OCI-M1 (cell line): ENCODE measurements around the gene SLC7A14.
A peak's percentile ranks its signal among the peaks of the same experiment; 100 is the strongest.

Source experiments
- DNase-seq: peaks from one replicate; lab custom pipeline; 2025; lab: John Stamatoyannopoulos, UW

SLC7A14 gene

DNA sequence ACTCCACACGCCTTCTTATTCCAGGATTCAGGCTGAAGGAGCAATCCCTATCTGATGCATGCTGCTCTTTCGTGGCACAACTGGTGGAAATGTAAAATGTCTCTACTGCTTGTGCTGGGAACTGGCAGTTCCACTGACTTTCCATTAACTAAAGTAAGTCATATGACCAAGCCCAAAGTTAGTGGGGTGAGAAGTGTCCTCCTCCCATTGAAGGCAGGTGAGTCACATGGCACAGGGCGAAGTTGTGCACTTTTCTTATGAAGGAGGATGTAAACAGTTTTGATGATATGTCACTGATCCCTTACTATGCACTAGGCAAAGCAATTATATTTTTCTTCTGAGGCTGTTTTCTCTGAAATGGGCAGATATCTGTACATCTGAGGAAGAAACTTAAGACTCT, 51.6 kb downstream of the SLC7A14 start:
- DNase-seq = no peak

DNA sequence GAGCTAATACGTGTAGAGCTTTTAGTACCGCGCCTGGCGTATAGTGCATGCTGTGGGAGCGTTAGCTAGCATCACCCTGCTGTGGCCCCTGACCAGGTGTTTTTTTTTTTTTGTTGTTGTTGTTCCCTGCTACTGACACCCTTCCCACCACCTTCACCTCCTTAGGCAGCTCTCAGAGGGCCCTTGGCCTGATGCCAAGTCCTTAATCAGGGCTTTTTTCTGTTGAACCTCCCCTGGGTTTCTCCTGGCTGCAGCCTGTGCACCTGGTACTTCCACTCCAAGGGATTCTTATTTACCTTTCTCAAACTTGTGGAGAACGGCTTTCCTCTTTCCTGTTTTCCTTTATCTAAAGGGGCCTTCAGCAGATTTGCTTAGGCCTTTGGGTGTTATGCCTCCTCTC, 53.3 kb downstream of the SLC7A14 start:
- no peak for DNase-seq

DNA sequence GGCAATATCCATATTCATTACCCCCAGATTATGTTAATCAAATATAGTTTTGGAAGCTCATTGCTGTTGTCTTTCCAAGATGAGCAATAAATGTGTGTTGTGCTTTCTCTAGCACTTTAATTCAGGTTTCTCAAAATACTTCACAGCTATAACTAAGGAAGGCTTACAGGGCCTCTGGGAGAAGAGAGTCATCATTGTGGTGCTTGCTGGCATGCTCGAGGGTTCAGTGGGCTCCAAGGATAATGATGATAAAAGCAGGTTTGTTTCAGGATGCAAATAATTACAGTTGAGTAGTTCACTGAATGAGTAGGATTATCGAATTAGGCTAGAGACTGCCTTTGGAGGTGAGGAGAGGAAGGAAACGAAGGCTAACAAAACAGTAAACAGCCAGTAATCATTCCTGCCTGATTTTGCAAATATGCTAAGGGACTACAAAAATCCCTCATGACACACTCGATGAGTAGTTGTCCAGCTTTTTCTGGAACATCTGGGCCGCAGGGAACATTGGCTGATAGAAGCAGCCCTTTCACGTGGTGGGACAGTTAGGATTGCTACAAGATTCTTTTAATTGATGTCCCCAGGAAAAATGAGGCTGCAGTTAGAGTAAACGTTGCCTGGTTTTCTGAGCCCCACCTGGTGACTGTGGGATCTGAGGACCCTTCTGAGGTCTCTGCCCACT, 54.1 kb downstream of the SLC7A14 start:
- no peak for DNase-seq

DNA sequence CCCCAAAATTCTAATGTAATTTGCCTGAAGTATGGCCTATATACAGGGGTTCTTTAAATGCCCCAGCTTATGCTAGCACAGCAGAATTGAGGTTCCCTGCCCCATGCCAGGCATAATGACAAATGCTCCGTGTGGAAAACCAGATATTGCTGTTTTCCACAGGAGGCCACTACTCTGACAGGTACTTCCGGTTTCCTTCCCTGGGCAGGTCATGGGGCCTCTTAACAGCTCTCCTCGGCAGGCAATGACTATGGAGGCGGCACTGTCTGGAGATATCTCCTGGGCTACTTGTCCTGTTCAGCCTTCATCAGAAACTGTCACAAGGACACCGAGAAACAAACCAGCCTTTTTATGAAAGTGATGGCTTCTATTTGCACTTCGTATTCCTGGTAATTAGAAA, 54.8 kb downstream of the SLC7A14 start:
- no peak for DNase-seq

DNA sequence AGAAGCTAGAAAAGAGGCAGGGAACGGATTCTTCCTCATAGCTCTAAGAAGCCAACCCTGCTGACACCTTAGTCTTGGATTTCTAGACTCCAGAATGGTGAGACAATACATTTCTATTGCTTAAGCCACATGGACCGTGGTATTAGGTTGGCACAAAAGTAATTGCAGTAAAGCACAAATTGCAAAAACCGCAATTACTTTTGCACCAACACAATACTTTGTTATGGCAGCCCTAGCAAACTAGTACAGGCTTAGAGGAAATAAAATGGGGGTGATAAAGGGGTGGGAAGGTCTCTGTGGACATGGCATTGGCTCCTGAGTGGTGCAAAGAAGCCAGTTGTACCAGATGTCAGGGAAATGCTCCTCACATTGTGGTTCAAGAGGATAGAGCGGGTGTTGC, 56.0 kb downstream of the SLC7A14 start:
- no peak for DNase-seq

DNA sequence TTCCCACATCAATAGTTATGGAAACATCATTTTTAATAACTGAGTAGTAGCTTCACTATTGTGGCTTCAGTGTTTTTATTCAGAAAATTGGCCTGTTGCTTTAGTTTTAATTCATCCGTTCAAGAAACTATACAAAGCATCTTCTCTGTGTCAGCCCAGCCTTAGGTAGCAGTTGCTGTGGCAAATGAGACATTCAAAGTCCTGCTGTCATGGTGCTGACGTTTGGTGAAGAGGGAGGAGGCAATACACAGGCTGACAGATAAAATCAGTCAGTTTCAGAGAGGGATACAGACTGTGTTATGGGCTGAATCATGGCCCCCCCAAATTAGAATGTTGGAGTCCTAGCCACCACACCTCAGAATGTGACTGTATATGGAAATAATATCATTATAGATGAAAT, 56.5 kb downstream of the SLC7A14 start:
- no peak for DNase-seq

DNA sequence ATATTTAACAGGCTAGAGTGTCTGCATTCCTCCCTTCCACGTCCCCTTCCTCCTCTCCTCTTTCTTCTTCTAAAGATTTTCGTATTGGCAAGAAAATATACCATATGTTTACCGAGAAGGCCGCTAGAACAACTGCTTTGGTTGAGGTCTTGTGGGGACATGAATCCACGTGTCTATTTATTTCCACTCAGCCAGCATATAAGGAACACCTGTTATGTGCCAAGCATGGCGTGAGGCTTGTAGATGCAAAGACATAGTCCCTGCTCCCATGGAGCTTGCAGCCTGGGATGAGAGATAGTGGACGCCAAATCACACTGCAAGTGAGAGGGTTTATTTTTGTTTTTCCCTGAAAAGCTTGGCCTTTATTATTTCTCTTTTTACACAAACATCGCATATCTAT, 57.1 kb downstream of the SLC7A14 start:
- no peak for DNase-seq

DNA sequence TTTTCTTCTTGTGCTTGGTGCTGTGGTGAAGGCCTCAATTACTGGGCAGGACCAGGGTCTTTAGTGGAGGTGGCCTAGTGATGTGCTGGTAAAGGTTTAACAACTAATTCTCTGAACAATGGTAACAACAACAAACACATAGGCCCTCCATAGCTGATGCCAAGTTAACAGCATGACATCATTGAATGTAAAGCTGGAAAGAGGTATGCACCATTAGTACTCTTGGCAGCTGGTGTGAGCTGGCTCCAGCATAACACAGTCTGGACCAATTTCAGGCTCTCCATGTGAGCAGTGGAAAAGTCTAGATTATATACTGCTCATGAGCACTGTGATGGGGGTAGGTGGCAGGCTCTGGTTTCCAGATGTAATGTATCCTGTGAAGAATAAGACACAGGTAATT, 61.8 kb downstream of the SLC7A14 start:
- no peak for DNase-seq

DNA sequence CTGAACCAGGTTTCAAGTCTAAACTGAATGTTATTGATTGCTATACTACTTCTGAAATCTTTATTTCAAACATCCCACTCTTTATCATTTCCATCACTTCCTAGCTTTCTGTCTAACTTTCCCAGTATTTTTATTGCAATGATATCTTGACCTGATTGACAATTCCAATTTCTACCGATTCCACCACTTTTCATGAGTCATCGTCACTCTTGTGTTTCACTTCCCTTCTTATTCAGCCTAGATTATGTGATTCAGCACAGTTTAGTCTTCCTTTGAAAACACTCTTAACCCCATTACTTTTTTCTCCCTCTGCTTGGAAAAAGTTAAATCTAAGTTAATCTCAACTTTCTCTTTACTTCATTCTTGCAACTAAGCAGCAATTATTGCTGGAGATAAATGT, 62.6 kb downstream of the SLC7A14 start:
- DNase-seq = peak; percentile 28

DNA sequence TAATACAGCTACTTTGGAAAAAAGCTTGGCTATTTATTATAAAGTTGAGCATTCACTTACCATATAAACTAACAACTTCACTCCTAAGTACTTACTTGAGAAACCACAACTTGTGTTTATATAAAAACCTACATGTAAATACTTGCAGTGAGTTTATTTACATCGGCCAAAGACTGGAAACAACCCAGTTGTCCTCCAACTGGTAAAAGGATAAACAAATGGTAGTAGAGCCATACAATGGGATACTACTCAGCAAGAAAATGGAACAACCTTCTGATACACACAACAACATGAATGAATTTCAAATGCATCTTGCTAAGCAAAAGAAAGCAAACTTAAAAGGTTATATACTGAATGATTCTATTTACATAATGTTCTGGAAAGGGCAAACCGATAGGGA, 63.7 kb downstream of the SLC7A14 start:
- no peak for DNase-seq

DNA sequence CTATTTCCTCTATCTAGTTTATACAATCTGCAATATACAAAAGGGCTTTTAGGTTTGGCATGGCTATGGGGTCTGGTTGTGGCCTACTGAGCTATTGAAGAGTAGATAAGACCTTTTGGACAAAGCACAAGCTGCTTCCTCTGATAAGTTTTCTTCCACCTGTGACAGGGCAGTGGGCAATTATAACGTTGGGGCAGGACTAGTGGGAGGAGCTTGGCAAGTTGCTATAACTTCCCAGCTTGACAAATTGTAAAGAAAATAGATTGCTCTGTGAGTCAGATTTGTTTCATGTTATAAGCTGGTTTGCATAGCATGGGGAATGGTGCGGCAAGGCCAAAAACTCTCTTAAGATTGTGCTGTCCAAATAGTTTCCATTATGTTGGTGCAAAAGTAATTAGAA, 64.9 kb downstream of the SLC7A14 start:
- peak; percentile 65 for DNase-seq

DNA sequence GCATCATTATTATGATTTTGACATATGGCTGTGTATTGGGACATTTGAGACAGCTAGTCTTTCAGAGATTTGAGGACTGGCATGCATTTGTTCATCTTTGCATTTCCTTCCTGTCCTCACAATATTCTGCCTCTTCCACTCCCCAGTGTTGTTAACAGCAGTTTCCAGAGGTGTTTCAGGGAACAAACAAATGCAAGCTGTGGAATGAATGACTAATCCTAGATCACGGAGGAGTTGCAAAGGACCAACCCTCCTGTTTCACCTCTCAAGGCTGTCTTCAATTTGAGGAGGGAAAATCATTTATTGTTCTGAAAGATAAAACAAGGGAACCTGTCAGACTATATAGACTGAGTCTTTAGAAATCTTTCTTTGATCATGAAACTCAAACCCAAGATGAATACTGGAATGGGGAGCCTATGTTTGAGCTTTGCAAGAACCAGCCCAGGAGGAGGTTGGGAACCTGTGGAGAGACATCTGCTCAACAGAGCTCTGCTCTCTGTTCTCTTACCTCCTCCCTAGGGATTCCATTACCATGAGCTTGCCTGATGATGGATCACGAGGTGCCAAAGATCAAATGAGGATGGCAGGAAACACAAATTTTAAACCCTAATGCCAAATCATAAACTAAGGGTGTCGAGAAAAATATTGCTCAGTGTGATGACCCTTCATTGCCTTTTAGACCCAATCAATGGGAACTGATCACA, 68.5 kb downstream of the SLC7A14 start:
- DNase-seq = no peak

DNA sequence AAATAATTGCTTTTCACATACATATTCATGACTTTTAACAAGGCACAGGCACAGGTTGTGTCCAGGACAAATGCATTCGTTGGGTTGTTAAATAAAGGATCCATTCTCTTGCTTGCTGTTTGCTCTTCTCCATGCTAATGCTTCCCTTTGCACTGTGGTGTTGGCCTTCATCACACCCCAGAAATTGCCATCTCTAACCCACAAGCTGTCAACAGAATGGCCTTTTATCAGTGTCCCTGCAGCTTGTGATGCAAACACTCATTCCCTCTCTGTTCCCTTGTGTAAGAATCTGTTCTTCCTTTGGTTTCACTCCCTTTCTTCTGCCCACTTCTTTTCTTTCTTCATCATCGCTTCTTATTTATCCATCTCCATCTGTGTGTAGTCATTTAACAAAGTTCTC, 72.2 kb downstream of the SLC7A14 start:
- no peak for DNase-seq

DNA sequence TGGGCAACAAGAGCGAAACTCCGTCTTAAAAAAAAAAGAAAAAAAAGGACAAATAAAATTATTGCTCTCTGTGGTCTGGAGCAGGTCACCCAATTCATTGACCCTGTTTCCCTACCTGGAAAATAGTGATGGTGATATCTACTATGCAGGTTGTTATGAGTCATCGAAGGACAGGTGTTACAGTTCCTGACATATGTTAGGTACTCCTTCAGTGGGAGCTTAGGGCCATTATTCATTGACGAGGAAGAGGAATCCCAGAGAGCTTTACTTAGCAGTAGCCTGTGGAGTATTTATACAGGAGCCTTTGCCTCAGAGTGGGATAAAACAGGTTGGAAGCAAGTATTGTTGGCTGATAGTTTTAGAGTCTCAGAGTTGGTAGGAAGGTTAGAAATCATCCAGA, 74.5 kb downstream of the SLC7A14 start:
- DNase-seq = no peak

DNA sequence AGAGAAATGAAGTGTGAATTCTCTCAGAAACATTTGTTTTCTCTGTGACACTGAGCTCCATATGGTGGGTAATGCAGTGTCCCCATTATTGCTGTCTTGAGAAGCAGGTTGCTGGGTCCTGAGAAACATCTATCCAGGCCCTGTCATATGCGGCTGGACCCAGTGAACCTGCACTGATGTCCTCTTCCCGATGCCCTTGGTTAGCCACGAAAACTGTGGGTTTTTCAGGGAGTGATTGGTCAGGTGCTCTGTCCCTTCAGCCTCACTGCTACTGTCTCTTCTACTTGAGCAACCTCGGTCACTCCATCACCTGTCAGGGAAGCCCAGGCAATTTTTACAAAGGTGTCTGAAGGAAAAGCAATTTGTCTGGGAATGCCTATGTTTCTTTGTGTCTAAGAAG, 77.0 kb downstream of the SLC7A14 start:
- no peak for DNase-seq

DNA sequence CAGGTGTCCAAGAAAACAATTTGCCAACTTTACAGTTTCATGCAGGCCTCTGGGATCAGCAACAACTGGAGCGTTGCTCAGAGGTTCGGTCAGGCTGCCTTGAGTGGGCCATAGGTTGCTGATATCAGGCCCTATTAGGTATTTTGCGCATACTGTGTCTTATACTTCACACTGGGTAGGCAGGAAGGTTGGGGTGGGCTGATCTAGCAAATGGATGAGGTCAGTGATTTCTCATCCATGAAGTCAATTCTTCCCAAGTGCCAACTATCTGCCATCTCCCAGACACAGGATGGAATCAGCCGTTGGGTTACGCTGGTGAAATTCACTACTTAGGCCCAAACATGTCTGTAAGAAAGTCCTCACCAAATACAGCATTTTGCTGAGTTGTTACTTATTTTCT, 77.6 kb downstream of the SLC7A14 start:
- DNase-seq = no peak

DNA sequence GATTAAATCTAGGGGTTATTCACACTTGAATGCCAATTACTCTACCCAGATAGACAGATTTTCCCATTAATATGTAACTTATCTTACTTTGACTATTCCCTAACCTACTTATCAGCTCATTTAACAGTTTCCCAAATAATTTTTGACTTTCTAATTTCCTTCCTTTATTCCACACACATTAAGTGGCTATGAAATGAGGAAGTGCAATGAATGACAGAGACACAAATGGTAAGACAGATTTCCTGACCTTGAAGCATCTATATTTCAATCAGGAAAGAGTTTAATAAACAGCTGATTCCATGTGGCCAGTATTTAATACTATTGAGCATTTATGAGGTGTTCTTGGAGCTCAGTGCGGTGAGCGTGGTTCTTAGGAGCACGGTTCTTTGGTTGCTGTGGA, 78.8 kb downstream of the SLC7A14 start:
- no peak for DNase-seq

DNA sequence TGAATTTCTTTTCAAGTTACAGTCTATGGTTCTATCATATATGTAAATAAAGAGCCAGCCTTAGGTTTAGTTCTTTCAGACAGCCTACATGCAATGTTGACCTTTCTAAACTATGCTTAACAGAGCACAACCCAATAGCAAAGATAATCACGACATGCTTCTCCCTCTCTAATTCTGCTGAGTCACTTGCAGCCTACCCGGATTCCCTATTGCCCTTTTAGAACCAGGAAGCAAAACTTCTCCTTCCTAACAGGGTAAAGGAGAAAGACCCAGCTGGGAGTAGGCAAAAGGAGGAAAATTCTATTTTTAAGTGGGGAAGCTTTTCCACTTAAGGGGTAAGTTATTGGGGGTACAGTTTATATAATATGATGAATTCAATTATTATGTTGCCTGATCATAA, 79.3 kb downstream of the SLC7A14 start:
- DNase-seq = peak; percentile 27

DNA sequence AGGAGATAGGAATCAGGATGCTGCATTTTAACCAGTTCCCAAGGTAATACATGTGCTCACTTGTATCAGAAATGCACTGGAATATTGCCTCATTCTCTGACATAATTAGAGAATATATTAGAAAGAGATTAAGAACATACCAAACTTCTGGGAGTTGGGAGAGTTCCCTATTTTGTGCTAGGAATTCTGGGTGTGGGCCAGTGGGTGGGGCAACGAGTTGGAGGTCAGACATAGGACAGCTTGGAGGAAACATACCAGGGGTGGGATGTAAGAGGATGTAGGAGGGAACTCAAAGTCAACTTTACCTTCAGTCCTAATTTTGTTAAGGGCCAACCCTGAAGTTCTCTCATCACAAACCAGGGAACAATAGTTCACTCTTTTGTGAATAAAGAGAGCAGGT, 83.6 kb downstream of the SLC7A14 start:
- DNase-seq = no peak

DNA sequence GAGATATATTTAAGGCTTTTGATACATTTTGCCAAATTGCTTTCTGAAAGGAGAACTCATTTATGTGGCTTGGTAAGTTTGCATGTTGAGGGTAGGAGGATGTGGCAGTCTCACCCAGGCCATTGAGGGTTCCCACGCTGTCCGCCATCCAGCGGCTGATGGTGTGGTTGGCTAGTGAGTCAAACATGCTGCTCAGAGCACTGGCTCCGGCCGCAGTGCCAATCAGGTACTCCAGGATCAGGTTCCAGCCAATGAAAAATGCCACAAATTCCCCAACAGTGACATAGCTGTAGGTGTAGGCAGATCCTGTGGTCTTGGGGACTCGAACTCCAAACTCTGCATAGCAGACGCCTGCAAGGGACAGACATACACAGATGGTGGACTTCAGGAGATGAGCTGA, 84.9 kb downstream of the SLC7A14 start:
- DNase-seq = no peak

DNA sequence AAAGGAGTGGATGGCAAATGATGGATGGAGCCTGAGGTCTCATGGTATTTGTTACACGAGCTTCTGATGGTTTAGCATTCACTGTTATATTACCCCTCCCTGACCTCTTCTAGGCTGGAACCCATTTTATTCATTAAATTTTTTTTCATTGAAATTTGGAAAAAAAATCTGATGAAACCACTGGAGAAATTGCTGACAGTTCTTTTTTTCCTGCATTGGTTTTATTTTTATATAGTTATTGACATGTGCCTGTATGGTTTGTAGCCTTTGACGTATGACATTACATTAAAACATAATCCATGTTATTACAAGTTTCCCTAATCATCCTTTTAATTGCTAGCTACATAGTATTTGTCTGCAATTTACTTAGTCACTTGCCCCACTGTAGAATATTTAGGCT, 85.4 kb downstream of the SLC7A14 start:
- DNase-seq = no peak

DNA sequence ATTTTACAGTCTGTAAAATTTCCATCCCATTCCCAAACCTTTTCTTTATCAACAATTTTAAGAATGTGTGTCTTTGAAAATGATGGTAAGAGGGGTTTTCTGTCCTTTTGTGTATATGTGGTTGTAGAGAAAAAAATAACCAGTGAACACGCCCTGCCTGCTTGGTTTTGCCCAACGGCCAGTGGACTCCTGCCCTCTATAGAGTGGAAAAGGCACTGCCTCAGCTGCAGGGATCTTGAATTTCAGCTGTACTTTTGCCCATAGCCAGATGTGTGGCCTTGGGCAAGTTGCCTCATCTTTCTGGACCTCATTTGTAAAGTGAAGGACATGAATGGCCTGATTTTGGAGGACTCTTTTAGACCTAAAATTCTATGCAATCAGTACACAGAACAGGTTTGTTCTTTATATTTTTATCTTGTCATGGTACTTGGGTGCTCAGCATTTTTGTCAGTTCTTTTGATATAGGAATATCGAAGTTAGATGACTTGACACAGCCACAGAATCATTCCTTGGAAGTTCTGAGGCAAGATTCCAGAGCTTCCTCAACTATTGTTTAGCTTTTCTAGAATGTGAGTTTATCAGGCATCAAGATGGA, 86.2 kb downstream of the SLC7A14 start:
- peak; percentile 59 for DNase-seq

DNA sequence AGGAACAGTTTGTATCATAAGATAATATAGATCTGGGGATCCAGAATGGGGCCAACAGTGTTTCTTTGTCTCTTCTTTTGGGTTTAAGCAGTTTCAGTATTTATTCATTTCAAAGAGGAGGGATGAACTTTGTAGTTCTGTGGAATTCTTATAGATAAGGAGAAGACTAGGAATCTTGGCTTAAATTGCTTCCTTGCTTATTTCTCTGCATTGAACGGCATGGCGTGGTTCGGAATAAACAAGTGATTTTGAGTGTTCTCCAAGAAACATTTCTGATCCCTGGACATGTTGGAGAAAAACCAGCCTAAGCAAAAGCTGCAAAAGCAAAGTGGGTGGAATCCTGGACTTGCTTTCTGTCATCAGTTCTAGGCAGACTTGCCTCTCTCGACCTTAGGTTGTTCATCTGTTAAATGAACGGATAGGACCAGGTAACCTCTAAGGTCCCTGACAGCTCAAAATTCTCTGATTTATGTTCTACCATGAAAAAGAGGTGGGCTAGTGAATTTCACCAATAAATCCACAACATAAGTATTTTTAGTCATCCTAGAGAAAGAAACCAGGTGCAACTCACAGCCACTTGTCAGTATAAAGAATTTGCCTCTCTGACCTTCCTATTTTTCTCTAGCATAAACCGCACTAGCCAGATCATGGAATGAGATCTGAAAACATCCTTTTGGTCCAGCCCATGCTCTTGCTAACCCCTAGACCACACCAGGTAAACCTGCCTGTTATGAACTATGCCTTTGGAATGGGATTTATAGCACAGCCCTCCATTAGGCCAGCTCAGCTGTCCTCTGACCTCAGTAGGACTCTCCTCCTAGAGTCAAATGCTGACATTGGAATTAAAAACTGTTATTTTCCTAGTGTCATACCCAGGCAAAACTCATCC, 88.4 kb downstream of the SLC7A14 start:
- DNase-seq = no peak
